Activated CD8-positive, alpha-beta T cell treated with anti-CD3 and anti-CD28 coated beads for 36 hours (primary cell): ENCODE measurements around the gene SP2. TPM values are rescaled to one million over a fixed set of nuclear protein-coding genes. Genes with fewer than 3 reads are reported as not detected.

ENCODE experiments used
- ATAC-seq: fragments of 200-7000 bp; cut with Tn5 transposase; one replicate; pipeline ENCODE4 v1.10.0; 2021; ENCODE audit warnings: mild to moderate bottlenecking, moderate library complexity
- CTCF ChIA-PET: fragments of 350-600 bp; sonication (Branson Sonifier 250); formaldehyde crosslinking; loops from one replicate; lab custom pipeline; 2021; ENCODE audit warnings: antibody characterized with exemption; lab: Charles Lee
- POLR2A ChIA-PET: fragments of 350-600 bp; sonication (Branson Sonifier 250); formaldehyde crosslinking; loops from one replicate; lab custom pipeline; 2021; ENCODE audit warnings: antibody characterized with exemption; lab: Charles Lee
- DNase-seq: peaks from one replicate; pipeline ENCODE4 v3.0.0-alpha.2; 2020
- H3K27ac Mint-ChIP-seq: one replicate; pipeline ENCODE4 v1.8.0; 2021; ENCODE audit warnings: mild to moderate bottlenecking, mixed read lengths
- H3K27me3 Mint-ChIP-seq: one replicate; pipeline ENCODE4 v1.8.0; 2021; ENCODE audit warnings: mixed read lengths
- H3K36me3 Mint-ChIP-seq: one replicate; pipeline ENCODE4 v1.8.0; 2021; ENCODE audit warnings: low read depth, mixed read lengths
- H3K4me1 Mint-ChIP-seq: one replicate; pipeline ENCODE4 v1.8.0; 2021; ENCODE audit warnings: low read depth, mixed read lengths
- H3K4me3 Mint-ChIP-seq: one replicate; pipeline ENCODE4 v1.8.0; 2021; ENCODE audit warnings: mild to moderate bottlenecking, moderate library complexity, mixed read lengths
- H3K9me3 Mint-ChIP-seq: one replicate; pipeline ENCODE4 v1.8.0; 2021; ENCODE audit warnings: mixed read lengths
- CTCF ChIP-seq: fragments of 200-600 bp; IDR thresholded peaks from one replicate; pipeline ENCODE4 v1.8.0; 2022; ENCODE audit warnings: antibody characterized with exemption, mild to moderate bottlenecking
- intact Hi-C: fragments of 100-400 bp; cut with micrococcal nuclease; formaldehyde crosslinking; loops from one replicate; pipeline ENCODE4 v1.10.0; 2022
- total RNA-seq, 2 experiments: library from RNA; stranded (reverse); gene quantifications; one replicate each; pipeline ENCODE4 v1.2.3, GENCODE V29; 2021

The SP2 gene
- total RNA-seq, 2 experiments from 2014 or later, result 11.5 to 13.2 TPM

GRCh38 chr17:47869114-47869513 is 26.9 kb upstream of the SP2 start:
- ChIA-PET POLR2A (interaction anchor here (0.8 kb wide), 1 partner anchor 16 kb away, joined by 3 read pairs; no protein-coding TSS in a partner anchor), CTCF (interaction anchor here (0.7 kb wide), 1 partner anchor 21 kb away, joined by 3 read pairs; no protein-coding TSS in a partner anchor)
- Mint-ChIP-seq H3K4me1 (peaks cover 6% of the 10 kb centered on the region), H3K36me3 (no peaks in the 10 kb centered on the region), H3K4me3 (no peak overlapping the region), H3K27me3 (peaks cover 27% of the 10 kb centered on the region), H3K9me3 (no peaks in the 10 kb centered on the region), H3K27ac (no peak overlapping the region)
- intact Hi-C loops, result no loop called here
- DNase-seq (no peak), ATAC-seq (no peak)
- TF ChIP-seq CTCF, result no peak

DNA sequence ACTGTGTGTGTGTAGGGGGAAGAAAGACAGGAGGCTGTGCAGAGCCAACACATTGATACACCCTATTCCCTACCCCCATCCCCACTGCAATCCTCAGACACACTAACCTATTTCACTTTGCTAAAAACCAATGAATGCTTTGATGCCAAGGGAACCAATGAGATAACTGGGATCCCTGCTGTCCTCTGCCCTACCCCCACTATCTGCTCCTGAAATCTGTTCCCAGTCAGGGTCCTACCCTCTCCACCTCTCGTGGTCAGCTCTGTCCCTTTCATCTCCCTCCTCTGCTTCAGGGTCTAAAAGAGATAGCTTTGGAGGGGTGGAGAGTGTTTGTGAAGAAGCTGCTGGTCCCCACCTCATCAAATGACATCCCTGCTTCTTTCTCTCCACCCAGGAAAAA is 26.0 kb upstream of the SP2 start:
- ChIA-PET CTCF (interaction anchor here (0.8 to 2.8 kb wide), 3 partner anchors 20 to 92 kb away, joined by 3 to 18 read pairs (median 3); no protein-coding TSS in a partner anchor), POLR2A (interaction anchor here (0.8 kb wide), 1 partner anchor 26 kb away, joined by 3 read pairs; no protein-coding TSS in a partner anchor)
- H3K4me1 Mint-ChIP-seq, result peaks cover under 1% of the 10 kb centered on the region
- peaks cover 28% of the 10 kb centered on the region for H3K27me3 Mint-ChIP-seq
- no peak for TF ChIP-seq CTCF
- ATAC-seq (no peak), DNase-seq (no peak)
- no peaks in the 10 kb centered on the region for H3K36me3 Mint-ChIP-seq
- intact Hi-C loops, result no loop called here
- H3K27ac Mint-ChIP-seq, result no peak overlapping the region
- H3K9me3 Mint-ChIP-seq, result no peaks in the 10 kb centered on the region
- no peak overlapping the region for H3K4me3 Mint-ChIP-seq

GRCh38 chr17:47871048-47871447 is 25.0 kb upstream of the SP2 start:
- ChIA-PET CTCF (interaction anchor here (1.7 to 2.8 kb wide), 2 partner anchors 19 to 30 kb away, joined by 3 to 18 read pairs; partner anchors contain the start of gene SCRN2), POLR2A (interaction anchor here (0.8 to 1.2 kb wide), 2 partner anchors 24 to 25 kb away, joined by 3 to 4 read pairs; no protein-coding TSS in a partner anchor)
- Mint-ChIP-seq H3K27ac (no peak overlapping the region), H3K4me3 (no peak overlapping the region), H3K27me3 (peaks cover 36% of the 10 kb centered on the region), H3K9me3 (no peaks in the 10 kb centered on the region), H3K4me1 (no peaks in the 10 kb centered on the region), H3K36me3 (no peaks in the 10 kb centered on the region)
- ATAC-seq, result no peak
- no peak for DNase-seq
- no peak for TF ChIP-seq CTCF
- intact Hi-C loops, result no loop called here

DNA sequence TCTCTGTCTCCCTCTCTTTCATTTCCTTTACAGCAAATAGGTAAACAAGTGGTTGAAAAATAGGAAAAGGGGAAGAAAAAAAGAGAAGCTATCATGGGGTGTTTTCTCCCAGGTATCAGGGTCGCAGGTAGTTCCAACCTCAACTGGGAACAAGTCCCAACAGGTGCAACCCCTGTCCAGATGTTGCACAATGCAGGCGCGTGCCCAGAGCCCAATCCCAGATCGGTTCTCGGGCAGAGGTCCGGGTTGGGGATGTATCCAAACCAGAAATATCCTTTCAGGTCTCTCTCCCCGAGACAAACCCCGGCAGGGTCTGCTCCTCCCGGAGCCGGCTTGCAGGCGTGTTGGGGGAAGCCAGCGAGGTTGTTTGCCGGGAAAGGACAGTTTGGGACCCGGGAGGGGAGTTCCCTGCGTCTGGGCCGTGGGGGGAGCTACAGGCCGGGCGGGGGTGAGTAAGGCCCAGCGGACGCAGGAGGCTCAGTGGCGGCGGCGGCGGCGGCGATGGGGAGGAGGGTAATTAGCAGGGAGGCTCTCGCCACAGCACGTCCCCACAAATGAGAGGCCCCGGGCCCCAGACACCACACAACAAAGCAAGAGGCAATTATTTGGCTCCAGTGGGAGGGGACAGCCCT is 23.9 kb upstream of the SP2 start:
- H3K27ac Mint-ChIP-seq, result no peak overlapping the region
- DNase-seq, result no peak
- H3K9me3 Mint-ChIP-seq, result no peaks in the 10 kb centered on the region
- ChIA-PET POLR2A (interaction anchor here (0.7 to 1.2 kb wide), 5 partner anchors 10 to 23 kb away, joined by 3 to 4 read pairs (median 3); no protein-coding TSS in a partner anchor), CTCF (interaction anchor here (0.7 to 2.8 kb wide), 6 partner anchors 11 to 31 kb away, joined by 3 to 18 read pairs (median 4); partner anchors contain the start of gene SCRN2)
- peaks cover 37% of the 10 kb centered on the region for H3K27me3 Mint-ChIP-seq
- TF ChIP-seq CTCF, result no peak
- H3K4me3 Mint-ChIP-seq, result no peak overlapping the region
- intact Hi-C loops, result no loop called here
- H3K36me3 Mint-ChIP-seq, result no peaks in the 10 kb centered on the region
- H3K4me1 Mint-ChIP-seq, result no peaks in the 10 kb centered on the region
- no peak for ATAC-seq

DNA sequence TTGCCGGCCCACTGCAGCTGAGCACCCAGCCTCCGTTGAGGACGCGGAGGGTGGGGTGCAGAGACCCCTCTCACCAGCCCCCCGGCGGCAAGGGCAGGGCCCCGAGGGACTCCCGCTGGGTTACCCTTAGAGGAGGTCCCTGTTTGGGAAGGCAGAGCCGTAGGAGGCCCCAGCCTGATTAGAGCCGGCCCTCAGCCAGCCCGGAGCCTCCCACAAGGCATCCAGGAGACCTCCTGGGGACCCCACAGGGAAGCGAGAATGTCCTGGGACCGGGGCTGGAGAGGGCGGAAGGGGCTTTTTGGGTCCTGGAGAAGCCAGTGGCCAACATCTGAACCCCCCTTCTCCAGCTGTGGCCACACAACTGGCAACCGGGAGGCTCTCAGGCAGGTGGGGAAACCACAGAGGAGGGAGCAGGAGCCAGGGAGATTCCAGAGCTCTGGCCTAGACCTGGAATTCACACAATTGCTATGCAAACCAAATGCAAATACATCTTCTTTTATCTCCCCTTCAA is 23.3 kb upstream of the SP2 start:
- Mint-ChIP-seq H3K9me3 (no peaks in the 10 kb centered on the region), H3K36me3 (no peaks in the 10 kb centered on the region), H3K4me1 (no peaks in the 10 kb centered on the region), H3K27me3 (peaks cover 37% of the 10 kb centered on the region), H3K4me3 (no peak overlapping the region), H3K27ac (no peak overlapping the region)
- ChIA-PET CTCF (interaction anchor here (0.7 to 1.3 kb wide), 2 partner anchors 11 to 30 kb away, joined by 3 to 4 read pairs; no protein-coding TSS in a partner anchor), POLR2A (interaction anchor here (1.0 to 1.2 kb wide), 2 partner anchors 9 to 12 kb away, joined by 3 read pairs; no protein-coding TSS in a partner anchor)
- TF ChIP-seq CTCF, result no peak
- intact Hi-C loops, result no loop called here
- ATAC-seq (no peak), DNase-seq (no peak)
